ENCODE data around the gene ZDHHC13. TPM values are rescaled to one million over a fixed set of nuclear protein-coding genes. Genes with fewer than 3 reads are reported as not detected.

Gene ZDHHC13
- total and polyA plus RNA-seq, 2 of the 8 experiments (the other 6 are each of a cell fraction or from before 2014, with no cell fraction given): 22.4 to 24.1 TPM

GRCh38 chr11:19196432-19196831, 79.5 kb downstream of the ZDHHC13 start (continued):
- TF ChIP-seq CHD7 (IDR thresholded peaks at IDR 0.05; ENCODE audit: insufficient replicate concordance, low read length) (no peak), NANOG (IDR thresholded peaks at IDR 0.05; ENCODE audit: insufficient read depth, low read depth, low read length, poor library complexity, severe bottlenecking) (no peak), TAF1 (IDR thresholded peaks at IDR 0.05; ENCODE audit: low read depth, low read length) (no peak), POU5F1 (IDR thresholded peaks at IDR 0.05; ENCODE audit: low read depth, low read length) (no peak), CBX8 (IDR thresholded peaks at IDR 0.05; ENCODE audit: borderline replicate concordance, low read depth, low read length) (no peak), GTF2F1 (IDR thresholded peaks at IDR 0.05; ENCODE audit: borderline replicate concordance, low read depth, low read length) (no peak), RBBP5 (IDR thresholded peaks at IDR 0.05; ENCODE audit: borderline replicate concordance, low read depth, low read length) (no peak), CREB1 (IDR thresholded peaks at IDR 0.05) (no peak), BCL11A (IDR thresholded peaks at IDR 0.05; ENCODE audit: low read depth in 2 of 2, low read length in 2 of 2) (no peak), SRF (IDR thresholded peaks at IDR 0.05; ENCODE audit: low read depth, low read length) (no peak), KDM4A (IDR thresholded peaks at IDR 0.05; ENCODE audit: low read depth, low read length, severe bottlenecking) (no peak)
- TF ChIP-seq, protein P1, sequence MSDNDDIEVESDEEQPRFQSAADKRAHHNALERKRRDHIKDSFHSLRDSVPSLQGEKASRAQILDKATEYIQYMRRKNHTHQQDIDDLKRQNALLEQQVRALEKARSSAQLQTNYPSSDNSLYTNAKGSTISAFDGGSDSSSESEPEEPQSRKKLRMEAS (IDR thresholded peaks at IDR 0.05): no peak
